Effector memory CD8-positive, alpha-beta T cell (primary cell): ENCODE measurements around the gene CPM.

Experiments used
- ATAC-seq: fragments of 150-1000 bp; cut with Tn5 transposase; replicated peaks from 2 replicates; pipeline ENCODE4 v1.10.0; 2021; ENCODE audit warnings: mild to moderate bottlenecking, moderate library complexity
- DNase-seq, 3 experiments: peaks; one replicate each; pipeline ENCODE4 v3.0.0; 2021
- H3K27ac Mint-ChIP-seq, 2 donors: one replicate each; pipeline ENCODE4 v1.8.0; 2022; ENCODE audit warnings: mild to moderate bottlenecking in 2 of 2, mixed read lengths in 2 of 2, moderate library complexity in 2 of 2
- H3K27me3 Mint-ChIP-seq, 2 donors: one replicate each; pipeline ENCODE4 v1.8.0; 2022; ENCODE audit warnings: mixed read lengths in 2 of 2
- H3K36me3 Mint-ChIP-seq: one replicate; pipeline ENCODE4 v1.8.0; 2022; ENCODE audit warnings: mild to moderate bottlenecking, moderate library complexity, mixed read lengths; ENCODE audit not compliant: insufficient read depth
- H3K4me1 Mint-ChIP-seq, 2 donors: one replicate each; pipeline ENCODE4 v1.8.0; 2022; ENCODE audit warnings: low read depth in 2 of 2, mixed read lengths in 2 of 2
- H3K4me3 Mint-ChIP-seq, 2 donors: one replicate each; pipeline ENCODE4 v1.8.0; 2022; ENCODE audit warnings: mild to moderate bottlenecking in 2 of 2, mixed read lengths in 2 of 2, moderate library complexity in 2 of 2
- H3K9me3 Mint-ChIP-seq, 2 donors: one replicate each; pipeline ENCODE4 v1.8.0; 2022; ENCODE audit warnings: mixed read lengths in 2 of 2

The CPM gene

GRCh38 chr12:68893201-68893600, 39.8 kb downstream of the CPM start:
- no peak overlapping the region for H3K27ac Mint-ChIP-seq
- no peak overlapping the region for H3K4me3 Mint-ChIP-seq
- peaks cover 31 to 62% of the 10 kb centered on the region in 2 donors for H3K27me3 Mint-ChIP-seq
- ATAC-seq (no peak), DNase-seq (no peak)
- peaks cover 0 to 3% of the 10 kb centered on the region in 2 donors for H3K4me1 Mint-ChIP-seq
- no peaks in the 10 kb centered on the region for H3K9me3 Mint-ChIP-seq
- H3K36me3 Mint-ChIP-seq = no peaks in the 10 kb centered on the region

- DNase-seq = no peak
- Mint-ChIP-seq H3K27ac (no peak overlapping the region), H3K4me1 (peaks cover 0 to 3% of the 10 kb centered on the region in 2 donors), H3K9me3 (no peaks in the 10 kb centered on the region), H3K36me3 (no peaks in the 10 kb centered on the region), H3K4me3 (no peak overlapping the region), H3K27me3 (peaks cover 19 to 48% of the 10 kb centered on the region in 2 donors)
- no peak for ATAC-seq
These were observed 41.8 kb downstream of the CPM start for GRCh38 chr12:68891141-68891540.

GRCh38 chr12:68890701-68891113, 42.3 kb downstream of the CPM start:
- DNase-seq = no peak
- H3K4me1 Mint-ChIP-seq = no peaks in the 10 kb centered on the region
- no peaks in the 10 kb centered on the region for H3K9me3 Mint-ChIP-seq
- peaks cover 15 to 46% of the 10 kb centered on the region in 2 donors for H3K27me3 Mint-ChIP-seq
- H3K4me3 Mint-ChIP-seq = no peak overlapping the region
- H3K27ac Mint-ChIP-seq = no peak overlapping the region
- no peaks in the 10 kb centered on the region for H3K36me3 Mint-ChIP-seq
- ATAC-seq = no peak

- Mint-ChIP-seq H3K4me3 (no peak overlapping the region), H3K4me1 (no peaks in the 10 kb centered on the region), H3K27me3 (peaks cover 7 to 46% of the 10 kb centered on the region in 2 donors), H3K36me3 (no peaks in the 10 kb centered on the region), H3K27ac (no peak overlapping the region), H3K9me3 (no peaks in the 10 kb centered on the region)
- DNase-seq (no peak), ATAC-seq (no peak)
These were observed 44.7 kb downstream of the CPM start for GRCh38 chr12:68888243-68888642.

GRCh38 chr12:68887641-68888040, 45.3 kb downstream of the CPM start:
- H3K36me3 Mint-ChIP-seq = no peaks in the 10 kb centered on the region
- H3K4me3 Mint-ChIP-seq = no peak overlapping the region
- H3K27ac Mint-ChIP-seq = no peak overlapping the region
- no peaks in the 10 kb centered on the region for H3K4me1 Mint-ChIP-seq
- ATAC-seq (no peak), DNase-seq (no peak)
- peaks cover 10 to 48% of the 10 kb centered on the region in 2 donors for H3K27me3 Mint-ChIP-seq
- no peaks in the 10 kb centered on the region for H3K9me3 Mint-ChIP-seq

- Mint-ChIP-seq H3K27ac (no peak overlapping the region), H3K9me3 (peaks cover 0 to 3% of the 10 kb centered on the region in 2 donors), H3K4me3 (no peak overlapping the region), H3K27me3 (peaks cover 10 to 45% of the 10 kb centered on the region in 2 donors), H3K4me1 (no peaks in the 10 kb centered on the region), H3K36me3 (no peaks in the 10 kb centered on the region)
- ATAC-seq (no peak), DNase-seq (no peak)
These were observed 46.1 kb downstream of the CPM start for GRCh38 chr12:68886636-68887572.

GRCh38 chr12:68885381-68885780, 47.6 kb downstream of the CPM start:
- ATAC-seq = no peak
- Mint-ChIP-seq H3K4me1 (no peaks in the 10 kb centered on the region), H3K9me3 (peaks cover 0 to 3% of the 10 kb centered on the region in 2 donors), H3K27me3 (peaks cover 8 to 31% of the 10 kb centered on the region in 2 donors), H3K27ac (no peak overlapping the region), H3K36me3 (no peaks in the 10 kb centered on the region), H3K4me3 (no peak overlapping the region)
- DNase-seq = no peak

- Mint-ChIP-seq H3K27ac (no peak overlapping the region), H3K36me3 (no peaks in the 10 kb centered on the region), H3K4me1 (no peaks in the 10 kb centered on the region), H3K9me3 (peaks cover 0 to 3% of the 10 kb centered on the region in 2 donors), H3K4me3 (no peak overlapping the region), H3K27me3 (peaks cover 8 to 31% of the 10 kb centered on the region in 2 donors)
- DNase-seq = no peak
- ATAC-seq = no peak
These were observed 48.7 kb downstream of the CPM start for GRCh38 chr12:68884251-68884650.

GRCh38 chr12:68883151-68883550, 49.8 kb downstream of the CPM start:
- no peak for ATAC-seq
- no peak for DNase-seq
- no peak overlapping the region for H3K4me3 Mint-ChIP-seq
- H3K27me3 Mint-ChIP-seq = peaks cover 14 to 31% of the 10 kb centered on the region in 2 donors
- no peaks in the 10 kb centered on the region for H3K36me3 Mint-ChIP-seq
- peaks cover 0 to 3% of the 10 kb centered on the region in 2 donors for H3K9me3 Mint-ChIP-seq
- H3K27ac Mint-ChIP-seq = no peak overlapping the region
- H3K4me1 Mint-ChIP-seq = no peaks in the 10 kb centered on the region

GRCh38 chr12:68882251-68882964, 50.6 kb downstream of the CPM start:
- no peak overlapping the region for H3K4me3 Mint-ChIP-seq
- peaks cover 0 to 3% of the 10 kb centered on the region in 2 donors for H3K9me3 Mint-ChIP-seq
- ATAC-seq (no peak), DNase-seq (no peak)
- no peaks in the 10 kb centered on the region for H3K4me1 Mint-ChIP-seq
- H3K27me3 Mint-ChIP-seq = peaks cover 15 to 31% of the 10 kb centered on the region in 2 donors
- H3K27ac Mint-ChIP-seq = no peak overlapping the region
- H3K36me3 Mint-ChIP-seq = no peaks in the 10 kb centered on the region

GRCh38 chr12:68880660-68881325, 52.2 kb downstream of the CPM start:
- Mint-ChIP-seq H3K27ac (no peak overlapping the region), H3K36me3 (no peaks in the 10 kb centered on the region), H3K4me3 (no peak overlapping the region), H3K4me1 (no peaks in the 10 kb centered on the region), H3K9me3 (peaks cover 0 to 3% of the 10 kb centered on the region in 2 donors), H3K27me3 (peaks cover 28 to 38% of the 10 kb centered on the region in 2 donors)
- DNase-seq (no peak), ATAC-seq (no peak)

GRCh38 chr12:68878846-68879245, 54.1 kb downstream of the CPM start:
- peaks cover 28 to 35% of the 10 kb centered on the region in 2 donors for H3K27me3 Mint-ChIP-seq
- H3K27ac Mint-ChIP-seq = no peak overlapping the region
- no peak for DNase-seq
- H3K4me3 Mint-ChIP-seq = no peak overlapping the region
- H3K36me3 Mint-ChIP-seq = no peaks in the 10 kb centered on the region
- no peak for ATAC-seq
- peaks cover 0 to 3% of the 10 kb centered on the region in 2 donors for H3K9me3 Mint-ChIP-seq
- no peaks in the 10 kb centered on the region for H3K4me1 Mint-ChIP-seq

GRCh38 chr12:68878283-68878682, 54.7 kb downstream of the CPM start:
- H3K4me3 Mint-ChIP-seq = no peak overlapping the region
- ATAC-seq (no peak), DNase-seq (no peak)
- no peaks in the 10 kb centered on the region for H3K4me1 Mint-ChIP-seq
- peaks cover 28 to 33% of the 10 kb centered on the region in 2 donors for H3K27me3 Mint-ChIP-seq
- peaks cover 0 to 3% of the 10 kb centered on the region in 2 donors for H3K9me3 Mint-ChIP-seq
- H3K36me3 Mint-ChIP-seq = no peaks in the 10 kb centered on the region
- no peak overlapping the region for H3K27ac Mint-ChIP-seq
